Adipose tissue (tissue), 3 donors: Measurements from ENCODE around the gene SPDYE4. TPM values are rescaled to one million over a fixed set of nuclear protein-coding genes. Genes with fewer than 3 reads are reported as not detected.
"Not testable (repeated sequence)": the region's sequence is repeated elsewhere in the genome, so short reads cannot be mapped to it uniquely, and the experiment has no call there.

Experiments used
- H3K27ac ChIP-seq: one replicate; pipeline ENCODE4 v1.5.1; 2013; ENCODE audit warnings: low read depth, low read length
- WGBS, 3 donors: extraction: QIAGEN DNeasy Blood & Tissue Kit; methylation state at CpG; one replicate each; pipeline ENCODE4 v1.1.7; 2013; 5-methylcytosine and 5-hydroxymethylcytosine counted together
- polyA plus RNA-seq, 3 donors: library from polyadenylated mRNA; stranded (reverse); fragments of 200-250 nt; gene quantifications; one replicate each; pipeline ENCODE4 v1.2.3, GENCODE V29; 2013
- donor health status: healthy with polysubstance abuse.
- donor health status: Bipolar disorder and iron deficiency.
- donor health status: healthy.

Gene SPDYE4
- not detected for polyA plus RNA-seq

- WGBS, 3 donors: 91 to 94% (median 93%) methylated on average over 15 of the region's 15 CpGs
- no peak within 1 kb of the TSS for H3K27ac ChIP-seq
Observed at GRCh38 chr17:8758137-8758596, at the start of gene SPDYE4. SPDYE4 (minus strand) TSS chr17:8758546; CDS start chr17:8758382, 164 bp downstream.

DNA sequence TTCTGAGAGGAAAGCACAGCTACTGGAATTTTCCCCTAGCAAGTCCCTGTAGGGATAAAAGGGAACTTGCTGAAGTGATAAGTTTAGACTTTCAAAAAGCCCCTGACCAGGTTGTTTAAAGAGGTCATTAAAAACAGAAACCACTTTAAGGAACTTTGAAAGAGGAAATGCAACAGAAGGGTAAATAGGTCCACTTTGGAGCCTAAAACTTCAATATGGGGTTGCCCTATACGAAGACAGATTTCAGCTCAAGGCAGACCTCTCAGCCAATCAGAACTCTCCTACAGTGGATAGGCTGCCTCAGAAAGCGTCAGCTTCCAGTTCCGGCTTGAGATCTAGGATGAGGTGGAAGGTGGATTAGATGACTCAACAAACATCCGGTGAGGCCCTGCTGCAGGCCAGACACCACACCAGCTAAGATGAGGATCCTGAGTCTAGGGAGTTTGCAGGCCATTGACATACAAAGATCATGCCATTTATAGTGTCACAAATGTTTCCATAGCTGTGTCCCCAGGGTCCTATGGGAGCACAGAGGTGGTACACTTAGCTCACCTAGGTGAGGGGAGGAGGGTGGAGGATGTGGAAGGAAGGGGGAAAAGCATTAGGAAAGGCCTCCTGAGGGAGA lies 48.7 kb upstream of the SPDYE4 start:
- no peak overlapping the region for H3K27ac ChIP-seq
- 60 to 84% (median 62%) methylated on average over 4 of the region's 4 CpGs for WGBS, 3 donors

GRCh38 chr17:8806253-8806925 lies 48.0 kb upstream of the SPDYE4 start:
- WGBS, 3 donors: 84 to 93% (median 86%) methylated on average over 3 of the region's 3 CpGs
- no peak overlapping the region for H3K27ac ChIP-seq

- H3K27ac ChIP-seq: not testable (repeated sequence)
- 90 to 95% (median 91%) methylated on average over 10 of the region's 10 CpGs for WGBS, 3 donors
Observed at GRCh38 chr17:8805396-8805795, 47.0 kb upstream of the SPDYE4 start.

- WGBS, 3 donors: 60 to 84% (median 81%) methylated on average over 19 of the region's 19 CpGs
- no peak overlapping the region for H3K27ac ChIP-seq
Observed at GRCh38 chr17:8803531-8804420, 45.4 kb upstream of the SPDYE4 start.

DNA sequence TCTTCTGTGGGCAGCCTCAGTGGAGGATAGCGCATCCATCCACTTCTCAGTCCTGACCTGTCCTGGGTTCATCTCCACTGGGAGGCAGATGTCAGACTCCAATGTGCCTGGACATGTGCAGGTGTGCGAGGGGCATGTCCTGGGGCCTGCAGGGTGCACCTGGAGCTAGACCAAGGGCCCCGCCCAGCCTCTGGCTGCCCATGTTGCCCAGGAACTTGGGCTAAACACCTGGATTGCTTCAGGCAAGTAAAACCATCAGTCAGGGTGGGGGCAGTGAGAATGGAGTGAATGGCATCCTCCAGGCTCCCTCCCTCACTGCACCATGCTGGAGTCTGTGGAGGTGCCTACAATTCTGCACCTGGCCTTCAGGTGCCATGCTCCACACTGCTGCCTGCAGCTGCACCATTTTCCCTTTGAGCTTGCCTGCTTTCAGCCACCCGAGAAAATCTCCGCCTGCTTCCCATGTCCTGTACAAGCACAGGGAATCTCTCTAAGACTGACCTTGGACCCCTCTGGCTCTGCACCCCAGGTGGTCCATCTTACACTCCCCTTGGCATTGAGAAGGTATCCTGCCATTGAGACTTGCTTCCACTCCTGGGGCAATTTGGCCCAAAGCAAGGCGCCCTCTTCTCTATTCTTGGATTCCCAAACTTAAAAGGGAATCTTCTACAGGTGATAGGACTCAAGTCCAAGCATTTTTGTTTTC lies 42.9 kb upstream of the SPDYE4 start:
- WGBS, 3 donors: 91% methylated on average over 6 of the region's 6 CpGs
- no peak overlapping the region for H3K27ac ChIP-seq

DNA sequence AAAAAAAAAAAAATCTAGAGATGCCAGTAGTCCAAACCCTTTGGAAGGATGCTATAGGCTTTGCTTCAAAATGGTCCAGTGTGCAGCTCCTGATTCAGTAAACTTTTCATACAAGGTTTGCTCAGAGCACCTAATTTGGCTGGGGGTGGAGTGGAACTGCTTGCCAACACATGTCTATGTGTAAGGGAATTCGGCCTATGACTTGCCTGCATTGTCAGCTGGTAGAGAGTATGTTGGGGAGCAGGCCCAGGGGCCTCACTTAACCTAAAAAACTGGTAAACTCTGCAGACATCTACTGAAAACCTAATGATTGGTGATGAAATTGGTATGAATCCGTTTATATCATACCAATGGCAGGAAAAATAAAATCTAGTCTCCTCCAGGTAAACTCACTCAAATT lies 42.3 kb upstream of the SPDYE4 start:
- WGBS, 3 donors: 84 to 87% (median 87%) methylated on average over 2 of the region's 2 CpGs
- no peak overlapping the region for H3K27ac ChIP-seq

DNA sequence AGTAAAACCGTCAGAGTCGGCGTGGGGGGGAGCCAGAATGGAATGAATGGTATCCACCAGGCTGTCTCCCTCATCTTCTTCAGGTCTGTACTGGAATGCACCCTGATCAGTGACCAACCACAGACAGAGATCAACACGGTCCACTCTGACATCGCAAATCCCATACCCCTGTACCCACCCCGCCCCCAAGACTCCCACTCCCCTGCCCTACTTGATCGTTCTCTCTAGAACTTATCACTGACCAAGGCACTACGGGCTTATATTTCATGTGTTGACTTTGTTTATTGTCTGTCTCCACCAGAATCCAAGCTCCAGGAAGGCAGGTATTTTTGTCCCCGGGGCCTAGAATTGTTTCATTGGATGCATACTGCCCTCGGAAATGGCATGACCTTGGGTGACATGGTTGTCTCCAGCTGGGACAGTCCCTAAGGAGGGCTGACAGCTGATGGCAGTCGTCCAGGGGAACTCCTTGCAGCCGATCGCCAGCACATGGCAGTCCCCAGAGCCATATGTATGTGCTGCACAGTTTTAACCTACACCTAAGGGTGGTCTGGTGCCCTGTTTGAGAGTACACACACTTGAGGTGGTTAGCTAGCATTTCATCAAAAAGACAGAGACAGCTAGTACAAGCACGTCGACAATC lies 41.3 kb upstream of the SPDYE4 start:
- no peak overlapping the region for H3K27ac ChIP-seq
- 39 to 63% (median 59%) methylated on average over 15 of the region's 15 CpGs for WGBS, 3 donors

DNA sequence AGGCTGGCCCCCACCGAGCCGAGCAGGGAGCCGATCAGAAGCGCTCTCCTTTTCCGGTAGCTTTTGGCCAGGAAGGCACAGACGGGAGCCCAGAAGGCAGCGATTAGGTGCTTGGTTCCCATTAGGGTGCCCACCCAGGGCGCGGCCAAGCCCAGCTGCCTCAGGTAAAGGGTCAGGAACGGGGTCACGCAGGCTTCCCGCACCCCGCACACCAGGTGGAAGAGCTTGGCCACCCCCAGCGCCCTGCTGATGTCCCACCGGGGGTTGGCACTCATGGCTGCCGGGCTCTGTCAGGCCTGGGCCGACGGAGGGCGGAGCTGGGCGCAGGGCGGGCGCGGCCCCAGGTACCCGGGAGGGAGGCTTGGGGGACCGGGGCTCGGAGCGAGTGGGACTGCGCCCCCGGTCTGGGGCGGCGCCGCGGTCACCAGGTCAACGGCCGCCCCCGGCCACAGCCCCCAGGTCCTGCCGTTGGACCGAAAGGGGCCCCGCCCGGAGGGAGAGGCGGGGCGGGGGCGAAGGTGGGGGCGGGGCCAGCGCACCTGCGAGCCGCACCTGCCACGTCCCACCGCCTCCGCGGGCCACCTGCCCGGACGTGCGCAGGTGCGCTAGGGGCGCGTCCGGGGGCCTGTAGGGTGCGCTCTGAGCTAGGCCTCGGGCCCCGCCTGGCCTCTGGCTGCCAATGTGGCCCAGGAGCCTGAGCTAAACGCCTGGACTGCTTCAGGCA lies 40.7 kb upstream of the SPDYE4 start, which contains the start of gene MFSD6L:
Gene MFSD6L (minus strand): TSS at position 520 of the 724 bp plus-strand sequence. CDS start 245 bp downstream, at position 275.
- 19 to 39% (median 37%) methylated on average over 41 to 62 of the region's 62 CpGs for WGBS, 3 donors
- no peak within 1 kb of the TSS for H3K27ac ChIP-seq

GRCh38 chr17:8798176-8798845 lies 40.0 kb upstream of the SPDYE4 start:
- 51 to 78% (median 75%) methylated on average over 23 of the region's 23 CpGs for WGBS, 3 donors
- H3K27ac ChIP-seq: no peak overlapping the region

GRCh38 chr17:8797621-8798175 lies 39.4 kb upstream of the SPDYE4 start:
- H3K27ac ChIP-seq: no peak overlapping the region
- 87 to 89% (median 88%) methylated on average over 14 of the region's 14 CpGs for WGBS, 3 donors

- H3K27ac ChIP-seq: no peak overlapping the region
- 19 to 80% (median 20%) methylated on average over 7 of the region's 7 CpGs for WGBS, 3 donors
Observed at GRCh38 chr17:8794636-8795035, 36.3 kb upstream of the SPDYE4 start.

GRCh38 chr17:8793649-8794048 lies 35.3 kb upstream of the SPDYE4 start:
- WGBS, 3 donors: 28 to 71% (median 44%) methylated on average over 2 of the region's 2 CpGs
- H3K27ac ChIP-seq: no peak overlapping the region

DNA sequence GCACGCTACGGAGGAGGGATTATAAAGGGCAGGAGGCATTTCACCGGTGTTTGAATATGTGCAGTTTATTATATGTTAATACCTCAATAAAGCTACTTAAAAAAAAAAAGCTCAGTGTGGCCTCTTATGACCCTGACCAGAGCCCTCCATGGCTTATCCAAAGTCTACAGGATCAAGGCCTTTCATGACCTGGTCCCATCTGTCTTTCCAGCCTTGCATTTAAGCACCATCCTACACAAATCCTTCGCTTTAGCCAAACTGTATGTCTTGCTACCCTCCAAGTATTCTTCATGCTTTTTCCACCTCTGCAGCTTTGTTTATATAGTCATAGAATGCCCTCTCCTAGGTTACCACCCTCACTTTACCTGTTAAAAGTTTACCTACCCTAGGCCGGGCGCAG lies 34.3 kb upstream of the SPDYE4 start:
- 65 to 84% (median 83%) methylated on average over 6 of the region's 6 CpGs for WGBS, 3 donors
- H3K27ac ChIP-seq: no peak overlapping the region

DNA sequence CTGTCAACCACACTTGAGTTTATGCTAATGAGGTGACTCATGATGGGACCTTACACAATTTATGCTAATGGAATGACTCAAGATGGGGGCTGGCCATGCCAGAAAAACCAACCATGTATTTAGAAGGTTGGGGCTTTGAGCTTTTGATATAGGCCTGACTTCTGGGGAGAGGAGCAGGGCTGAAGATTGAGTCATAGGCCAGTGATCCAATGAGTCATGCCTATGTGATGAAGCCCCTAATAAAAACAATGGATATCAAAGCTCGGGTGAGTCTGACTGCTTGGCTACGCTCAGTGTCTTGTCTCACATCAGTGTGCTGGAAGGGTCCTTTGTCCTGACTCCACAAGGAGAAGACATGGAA lies 33.5 kb upstream of the SPDYE4 start:
- WGBS, 3 donors: 81 to 94% (median 90%) methylated on average over 2 of the region's 2 CpGs
- no peak overlapping the region for H3K27ac ChIP-seq

DNA sequence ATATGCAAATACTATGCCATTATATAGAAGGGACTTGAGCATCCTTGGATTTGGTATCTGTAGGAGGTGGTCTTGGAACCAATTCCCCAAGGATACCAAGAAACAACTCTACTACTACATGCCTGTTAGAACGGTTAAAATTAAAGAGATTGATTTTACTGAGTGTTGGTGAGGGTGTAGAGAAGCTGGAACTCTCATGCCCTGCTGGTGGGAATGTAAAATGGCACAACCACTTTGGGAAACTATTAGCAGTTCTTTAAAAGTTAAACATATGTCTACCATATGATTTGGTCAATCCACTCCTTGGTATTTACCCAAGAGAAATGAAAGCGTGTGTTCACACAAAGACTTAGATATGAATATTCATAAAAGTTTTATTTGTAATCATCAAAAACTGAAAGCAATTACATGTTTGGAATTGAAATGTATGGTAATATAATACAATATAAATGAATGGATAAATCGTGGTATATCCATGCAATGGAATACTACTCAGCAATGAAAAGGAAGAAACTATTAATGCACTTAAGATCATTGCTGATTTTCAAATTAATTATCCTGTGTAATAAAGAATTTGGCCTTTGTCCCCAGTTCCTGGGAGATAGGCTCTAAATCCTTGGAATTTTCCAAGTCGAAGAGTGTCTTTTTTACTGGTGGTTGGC lies 33.0 kb upstream of the SPDYE4 start:
- no peak overlapping the region for H3K27ac ChIP-seq
- 81 to 90% (median 89%) methylated on average over 4 of the region's 4 CpGs for WGBS, 3 donors
